ENCODE measurements around the gene PPP2R2D.
"Not testable (repeated sequence)": the region's sequence is repeated elsewhere in the genome, so short reads cannot be mapped to it uniquely, and the experiment has no call there.

The PPP2R2D gene

DNA sequence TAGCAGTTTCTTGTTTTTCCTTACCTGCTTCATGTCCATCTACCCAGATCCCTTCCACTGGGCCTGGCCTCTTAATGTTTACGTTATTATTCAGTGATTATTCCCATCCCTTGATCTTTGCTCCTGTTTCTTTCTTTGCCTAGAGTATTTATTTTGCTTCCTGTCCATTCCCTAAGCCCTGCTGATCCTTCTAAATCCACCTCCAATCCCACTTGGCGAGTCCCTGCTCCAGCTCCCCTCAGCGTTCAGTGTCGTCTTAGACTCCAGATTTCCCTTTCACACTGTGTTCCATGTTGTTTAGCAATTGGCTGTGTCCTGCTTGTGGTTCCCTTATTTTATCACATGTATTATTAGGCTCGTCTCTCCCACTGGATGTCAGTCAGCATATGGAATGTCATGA lies 7.3 kb downstream of the PPP2R2D start:
- no peak for DNase-seq (ENCODE audit: low read depth)

DNA sequence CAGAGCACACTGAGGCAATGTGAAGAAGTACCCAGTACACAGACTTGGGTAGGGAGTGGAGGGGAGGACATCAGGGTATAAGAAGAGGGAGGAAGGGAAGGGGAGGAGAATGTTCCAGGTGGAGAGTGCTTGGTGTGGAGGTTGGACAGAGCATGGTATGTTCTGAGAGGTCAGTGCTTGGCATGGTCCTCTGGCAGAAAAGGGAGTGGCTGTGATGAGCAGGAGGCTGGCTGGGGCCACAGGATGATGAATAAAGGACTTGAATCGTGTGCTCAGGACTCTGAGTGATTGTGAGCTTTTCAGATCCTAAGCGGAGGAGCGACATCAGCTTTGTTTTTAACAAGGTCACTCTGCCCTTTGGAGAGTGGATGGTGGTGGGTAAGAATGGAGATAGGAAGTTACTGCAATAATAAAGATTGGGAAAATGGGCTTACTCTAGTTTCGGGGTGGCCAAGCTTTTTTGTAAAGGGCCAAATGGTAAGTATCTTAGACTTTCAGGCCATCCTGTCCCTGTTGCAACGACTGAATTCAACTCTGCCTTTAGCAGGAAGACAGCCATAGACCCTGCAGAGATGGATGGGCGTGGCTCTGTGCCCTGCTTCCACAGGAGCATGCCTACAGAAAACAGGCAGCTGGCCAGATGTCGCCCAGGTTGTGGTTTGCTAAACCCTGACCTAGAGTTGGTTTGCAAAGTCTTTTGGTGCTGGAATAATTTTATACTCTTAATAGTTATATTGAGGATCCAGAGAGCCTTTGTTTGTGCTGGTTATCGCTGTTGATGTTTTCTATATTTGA lies 8.4 kb downstream of the PPP2R2D start:
- no peak for DNase-seq (ENCODE audit: low read depth)

DNA sequence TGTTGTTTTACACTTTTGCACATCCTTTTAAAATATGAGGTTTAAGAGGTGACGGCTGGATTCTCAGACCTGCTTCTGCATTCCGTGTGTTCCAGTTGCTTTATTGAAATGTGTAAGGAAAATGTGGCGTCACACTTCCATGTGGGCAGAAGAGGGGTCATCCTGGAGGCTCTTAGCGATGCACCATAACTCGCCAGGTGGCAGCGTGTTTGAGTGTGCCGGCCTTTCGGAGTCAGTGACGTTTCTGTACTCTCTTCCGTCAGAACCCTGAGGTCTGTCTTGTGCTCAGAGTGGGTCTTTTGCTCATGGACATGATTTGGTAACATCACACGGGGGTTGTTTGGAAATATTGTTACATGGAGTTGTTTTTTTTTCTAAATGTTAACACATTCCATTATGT lies 9.1 kb downstream of the PPP2R2D start:
- DNase-seq (ENCODE audit: low read depth), result no peak

DNA sequence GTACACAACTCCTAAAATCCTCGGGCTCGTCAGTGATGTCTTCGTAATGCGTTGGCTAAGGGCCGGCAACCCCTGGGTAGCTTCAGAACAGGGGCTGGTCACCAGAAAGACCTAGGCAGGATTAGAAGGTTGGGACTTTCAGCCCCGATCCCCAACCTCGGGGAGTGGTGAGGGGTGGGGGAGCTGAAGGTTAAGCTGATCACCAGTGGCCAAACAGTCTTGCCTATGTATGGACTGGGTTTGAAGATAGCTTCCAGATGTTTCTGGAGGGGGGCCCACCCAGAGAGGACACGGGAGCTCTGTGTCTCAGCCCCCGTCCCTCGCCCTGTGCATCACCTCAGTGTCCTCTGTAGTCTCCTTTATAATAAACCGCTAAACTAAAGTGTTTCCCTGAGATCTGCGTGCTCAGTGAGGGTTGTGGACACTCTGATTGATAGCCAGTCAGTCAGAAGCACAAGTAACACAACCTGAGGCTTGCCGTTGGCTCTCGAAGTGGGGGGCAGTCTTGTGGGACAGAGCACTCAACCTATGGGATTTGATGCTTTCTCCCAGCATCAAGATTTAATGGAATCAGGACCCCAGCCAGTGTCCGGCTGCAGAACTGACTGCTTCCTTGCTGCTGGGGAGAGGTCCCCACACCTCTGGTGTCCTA lies 10.0 kb downstream of the PPP2R2D start:
- DNase-seq (ENCODE audit: low read depth), result no peak

DNA sequence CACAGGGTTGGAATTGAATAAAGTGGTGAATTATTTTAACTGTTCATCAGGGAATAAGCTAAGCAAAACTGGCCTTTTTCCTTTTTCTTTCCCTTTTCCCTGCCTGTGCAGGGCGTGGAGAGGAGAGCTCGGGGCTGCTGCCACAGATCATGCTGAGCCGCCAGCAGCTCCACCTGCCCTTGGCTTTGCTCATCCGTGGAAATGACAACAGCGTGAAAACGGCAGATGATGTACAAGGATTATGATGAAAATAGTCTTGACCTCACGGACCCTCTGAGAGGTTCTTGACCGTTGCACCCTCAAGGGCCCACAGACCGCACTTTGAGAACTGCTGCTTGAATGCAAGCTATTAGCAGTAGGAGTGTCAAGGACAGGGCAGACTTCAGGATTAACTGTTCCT lies 10.6 kb downstream of the PPP2R2D start:
- DNase-seq (ENCODE audit: low read depth), result no peak

DNA sequence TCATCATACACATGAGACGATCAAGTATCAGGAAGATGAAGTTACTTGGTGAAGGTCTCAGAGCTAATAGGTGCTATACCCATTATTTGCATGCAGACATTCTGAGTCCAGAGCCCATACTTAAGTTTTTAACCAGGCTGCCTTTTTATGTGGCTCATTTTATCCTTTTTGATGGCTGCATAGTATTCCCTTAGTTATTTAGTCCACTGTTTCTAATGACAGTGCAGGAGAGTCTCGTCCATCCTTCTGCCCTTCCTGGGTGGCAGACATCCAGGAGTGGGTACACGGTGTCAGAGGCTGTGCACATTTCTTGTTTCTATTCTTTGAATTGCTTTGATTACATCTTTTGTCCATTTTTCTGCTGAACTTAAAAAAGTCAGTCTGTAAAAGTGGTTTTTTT lies 11.8 kb downstream of the PPP2R2D start:
- no peak for DNase-seq (ENCODE audit: low read depth)

DNA sequence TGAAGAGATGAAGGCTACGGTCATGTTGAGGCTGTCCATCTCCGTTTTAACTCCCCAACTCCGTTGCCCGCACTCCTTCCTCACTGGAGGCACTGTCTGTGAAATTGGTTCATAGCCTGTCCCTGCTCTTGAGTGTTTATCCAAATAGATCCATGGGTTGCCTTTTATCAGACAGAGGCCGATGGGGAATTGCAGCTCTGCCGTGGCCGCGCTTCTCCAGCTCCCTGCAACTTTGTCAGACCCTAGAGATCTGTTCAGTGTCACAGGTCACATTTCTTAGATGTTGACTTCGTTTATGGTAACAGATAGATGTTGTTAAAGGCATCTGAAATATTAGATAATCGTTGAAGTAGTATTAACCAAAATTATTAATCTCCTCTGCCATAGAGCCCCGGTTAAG lies 14.7 kb downstream of the PPP2R2D start:
- DNase-seq (ENCODE audit: low read depth), result no peak

DNA sequence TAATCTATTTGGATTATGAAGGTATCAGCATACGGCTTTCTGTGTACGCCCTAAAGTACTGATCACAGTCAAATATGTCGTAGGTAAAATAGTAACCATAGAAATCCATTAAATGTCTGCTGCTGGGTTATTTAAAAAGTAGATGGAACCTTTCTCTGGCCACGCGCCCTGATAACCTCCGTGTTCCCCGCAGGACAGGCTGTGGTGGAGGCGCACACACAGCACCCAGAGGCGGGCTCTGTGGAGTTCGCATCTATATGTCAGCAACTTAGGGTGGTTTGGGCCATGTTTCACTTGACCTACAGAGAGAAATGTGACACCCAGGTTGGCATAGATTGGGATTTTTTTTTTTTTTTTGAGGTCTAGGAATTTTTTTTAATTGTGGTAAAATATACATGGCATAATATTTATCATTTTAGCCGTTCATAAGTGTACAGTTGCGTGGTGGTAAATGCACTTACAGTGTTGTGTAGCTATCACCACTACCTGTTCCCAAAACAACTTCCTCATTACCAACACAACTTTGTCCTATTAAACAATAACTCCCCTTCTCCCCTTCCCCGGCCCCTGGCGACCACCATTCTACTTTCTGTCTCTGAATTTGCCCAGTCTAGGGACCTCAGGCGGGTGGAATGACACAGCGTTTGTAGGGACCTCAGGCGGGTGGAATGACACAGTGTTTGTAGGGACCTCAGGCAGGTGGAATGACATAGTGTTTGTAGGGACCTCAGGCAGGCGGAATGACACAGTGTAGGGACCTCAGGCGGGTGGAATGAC lies 15.4 kb downstream of the PPP2R2D start:
- no peak for DNase-seq (ENCODE audit: low read depth)

DNA sequence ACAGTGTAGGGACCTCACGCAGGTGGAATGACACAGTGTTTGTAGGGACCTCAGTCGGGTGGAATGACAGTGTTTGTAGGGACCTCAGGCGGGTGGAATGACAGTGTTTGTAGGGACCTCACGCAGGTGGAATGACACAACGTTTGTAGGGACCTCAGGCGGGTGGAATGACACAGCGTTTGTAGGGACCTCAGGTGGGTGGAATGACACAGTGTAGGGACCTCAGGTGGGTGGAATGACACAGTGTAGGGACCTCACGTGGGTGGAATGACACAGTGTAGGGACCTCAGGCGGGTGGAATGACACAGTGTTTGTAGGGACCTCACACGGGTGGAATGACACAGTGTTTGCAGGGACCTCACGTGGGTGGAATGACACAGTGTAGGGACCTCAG lies 16.0 kb downstream of the PPP2R2D start:
- DNase-seq (ENCODE audit: low read depth), result not testable (repeated sequence)

DNA sequence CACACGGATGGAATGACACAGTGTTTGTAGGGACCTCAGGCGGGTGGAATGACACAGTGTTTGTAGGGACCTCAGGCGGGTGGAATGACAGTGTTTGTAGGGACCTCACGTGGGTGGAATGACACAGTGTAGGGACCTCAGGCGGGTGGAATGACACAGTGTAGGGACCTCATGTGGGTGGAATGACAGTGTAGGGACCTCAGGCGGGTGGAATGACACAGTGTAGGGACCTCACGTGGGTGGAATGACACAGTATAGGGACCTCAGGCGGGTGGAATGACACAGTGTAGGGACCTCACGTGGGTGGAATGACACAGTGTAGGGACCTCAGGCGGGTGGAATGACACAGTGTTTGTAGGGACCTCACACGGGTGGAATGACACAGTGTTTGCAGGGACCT lies 16.7 kb downstream of the PPP2R2D start:
- DNase-seq (ENCODE audit: low read depth), result not testable (repeated sequence)

DNA sequence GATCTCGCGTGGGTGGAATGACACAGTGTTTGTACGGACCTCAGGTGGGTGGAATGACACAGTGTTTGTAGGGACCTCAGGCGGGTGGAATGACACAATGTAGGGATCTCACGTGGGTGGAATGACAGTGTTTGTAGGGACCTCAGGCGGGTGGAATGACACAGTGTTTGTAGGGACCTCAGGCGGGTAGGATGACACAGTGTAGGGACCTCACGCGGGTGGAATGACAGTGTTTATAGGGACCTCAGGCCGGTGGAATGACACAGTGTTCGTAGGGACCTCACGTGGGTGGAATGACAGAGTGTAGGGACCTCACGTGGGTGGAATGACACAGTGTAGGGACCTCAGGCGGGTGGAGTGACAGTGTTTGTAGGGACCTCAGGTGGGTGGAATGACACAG lies 18.7 kb downstream of the PPP2R2D start:
- DNase-seq (ENCODE audit: low read depth), result not testable (repeated sequence)

DNA sequence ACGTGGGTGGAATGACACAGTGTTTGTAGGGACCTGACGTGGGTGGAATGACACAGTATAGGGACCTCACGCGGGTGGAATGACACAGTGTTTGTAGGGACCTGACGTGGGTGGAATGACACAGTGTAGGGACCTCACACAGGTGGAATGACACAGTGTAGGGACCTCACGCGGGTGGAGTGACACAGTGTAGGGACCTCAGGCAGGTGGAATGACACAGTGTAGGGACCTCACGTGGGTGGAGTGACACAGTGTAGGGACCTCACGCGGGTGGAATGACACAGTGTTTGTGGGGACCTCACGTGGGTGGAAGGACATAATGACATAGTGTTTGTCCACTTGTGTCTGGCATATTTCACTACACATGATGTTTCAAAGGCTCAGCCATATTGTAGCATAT lies 19.3 kb downstream of the PPP2R2D start:
- DNase-seq (ENCODE audit: low read depth), result no peak

DNA sequence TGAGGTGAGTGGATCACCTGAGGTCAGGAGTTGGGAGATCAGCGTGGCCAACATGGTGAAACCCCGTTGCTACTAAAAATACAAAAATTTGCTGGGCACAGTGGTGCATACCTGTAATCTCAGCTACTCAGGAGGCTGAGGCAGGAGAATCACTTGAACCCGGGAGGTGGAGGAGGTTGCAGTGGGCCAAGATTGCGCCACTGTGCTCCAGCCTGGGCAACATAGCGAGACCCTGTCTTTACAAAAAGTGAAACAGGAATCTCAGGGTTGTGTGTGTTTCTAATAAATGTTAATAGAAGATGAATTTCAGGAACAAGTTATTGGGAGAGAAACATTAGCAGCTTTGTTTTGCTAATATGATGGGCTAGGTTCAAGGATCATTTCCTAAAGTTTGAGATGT lies 19.9 kb downstream of the PPP2R2D start:
- DNase-seq (ENCODE audit: low read depth), result no peak

DNA sequence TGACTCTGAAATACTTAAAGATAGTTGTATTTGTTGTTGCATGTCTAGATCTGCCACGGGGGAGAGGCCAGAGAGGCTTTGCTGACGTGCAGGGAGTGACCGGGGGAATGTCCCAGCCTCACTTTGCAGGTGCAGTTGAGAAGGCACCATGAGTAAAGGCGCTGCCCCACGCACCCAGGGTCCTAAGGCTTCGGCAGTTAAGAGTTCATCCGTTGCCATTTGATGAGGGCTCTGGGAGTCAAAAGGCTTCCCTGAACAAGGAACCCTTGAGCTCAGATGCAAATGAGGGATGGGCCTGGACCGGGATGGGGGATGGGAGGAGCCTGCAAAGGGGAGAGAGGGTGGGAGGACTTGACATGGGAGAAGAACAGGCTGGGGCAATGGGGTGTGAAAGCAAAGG lies 20.4 kb downstream of the PPP2R2D start:
- DNase-seq (ENCODE audit: low read depth), result no peak

DNA sequence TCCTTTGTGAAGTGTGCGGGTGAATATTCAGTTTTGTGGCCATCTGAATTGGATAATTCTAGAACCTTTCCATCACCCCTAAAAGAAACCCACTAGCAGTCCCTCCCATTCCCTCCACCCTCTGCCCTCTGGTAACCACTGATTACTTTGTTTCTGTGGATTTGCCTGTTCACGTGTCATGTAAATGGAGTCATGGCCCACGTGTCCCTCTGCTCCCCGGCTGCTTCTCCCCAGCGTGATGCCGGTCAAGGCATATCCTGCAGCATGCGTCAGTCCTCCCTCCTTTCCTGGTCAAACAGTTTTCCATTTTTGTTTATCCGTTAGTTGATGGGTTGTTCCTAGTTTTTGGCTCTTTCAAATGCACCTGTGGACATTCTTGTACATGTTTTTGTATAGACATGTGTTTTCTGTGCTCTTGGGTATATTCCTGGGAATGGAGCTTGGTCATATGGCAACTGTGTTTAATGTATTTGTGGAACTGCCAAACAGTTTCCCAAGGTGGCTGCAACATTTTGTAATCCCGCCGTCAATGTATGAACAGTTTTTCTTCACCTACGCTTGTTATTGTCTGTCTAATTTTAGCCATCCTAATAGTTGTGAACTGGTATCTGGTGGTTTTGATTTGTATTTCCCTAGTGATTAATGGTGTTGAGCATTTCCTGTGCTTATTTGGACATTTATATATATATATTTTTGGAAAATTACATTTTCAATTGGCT lies 22.4 kb downstream of the PPP2R2D start:
- no peak for DNase-seq (ENCODE audit: low read depth)

DNA sequence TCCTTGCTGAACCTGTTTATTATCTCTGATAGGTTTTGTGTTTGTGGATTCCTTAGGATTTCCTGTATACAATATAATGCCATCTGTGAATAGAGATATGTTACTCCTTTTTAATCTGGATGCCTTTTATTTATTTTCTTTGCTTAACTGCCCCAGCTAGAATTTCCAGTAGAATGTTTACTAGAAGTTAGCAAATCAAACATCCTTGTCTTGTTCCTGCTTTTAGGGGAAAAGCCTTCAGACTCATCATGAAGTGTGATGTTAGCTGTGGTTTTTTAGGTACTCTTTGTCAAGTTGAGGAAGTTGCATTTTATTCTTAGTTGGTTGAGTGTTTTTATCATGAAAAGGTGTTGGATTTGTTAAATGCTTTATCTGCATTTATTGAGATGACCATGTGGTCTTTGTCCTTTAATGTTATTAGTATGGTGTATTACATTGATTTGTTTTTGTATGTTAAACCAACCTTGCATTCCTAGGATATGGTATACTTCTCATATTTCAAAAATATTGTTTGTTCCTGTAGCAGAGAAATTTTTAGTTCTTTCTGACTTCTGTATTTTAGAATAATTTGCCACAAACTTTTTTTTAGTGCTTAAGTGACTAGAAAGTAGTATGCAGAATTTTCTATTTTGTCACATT lies 24.3 kb downstream of the PPP2R2D start:
- no peak for DNase-seq (ENCODE audit: low read depth)

DNA sequence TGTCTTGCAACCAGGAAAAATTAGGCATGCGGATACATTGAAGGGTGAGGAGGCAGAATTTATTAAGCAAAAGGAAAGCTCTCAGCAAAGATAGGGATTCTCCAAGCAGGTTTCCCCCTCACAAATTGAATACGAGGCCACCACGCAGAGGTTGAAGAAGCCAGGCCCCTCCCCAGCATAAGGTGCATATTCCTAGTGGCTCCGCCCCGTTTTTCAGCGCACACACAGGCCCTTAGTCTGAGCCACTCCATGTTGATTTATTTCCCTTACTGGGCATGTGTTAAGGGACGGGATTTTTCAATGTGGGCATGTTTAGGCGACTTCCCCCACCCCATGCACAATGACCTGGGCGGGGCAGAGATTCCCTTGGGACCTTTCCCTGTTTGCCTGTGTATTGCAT lies 24.9 kb downstream of the PPP2R2D start:
- DNase-seq (ENCODE audit: low read depth), result no peak

DNA sequence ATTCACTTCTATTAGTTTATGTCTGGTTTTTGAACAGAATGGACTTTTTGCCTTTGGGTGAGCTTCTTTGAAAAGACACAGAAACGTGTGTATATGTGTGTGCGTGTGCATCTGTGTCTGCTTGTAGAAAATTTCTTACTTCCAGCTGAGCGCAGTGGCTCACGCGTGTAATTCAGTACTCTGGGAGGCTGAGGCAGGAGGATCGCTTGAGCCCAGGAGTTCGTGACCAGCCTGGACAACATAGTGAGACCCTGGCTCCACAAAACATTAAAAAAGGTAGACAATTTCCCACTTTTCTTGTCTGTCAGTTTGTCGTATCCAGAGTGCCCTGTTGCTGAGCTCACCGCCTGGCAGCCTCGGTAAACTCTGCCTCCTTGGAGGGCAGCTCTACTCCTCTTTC lies 25.4 kb downstream of the PPP2R2D start:
- no peak for DNase-seq (ENCODE audit: low read depth)

DNA sequence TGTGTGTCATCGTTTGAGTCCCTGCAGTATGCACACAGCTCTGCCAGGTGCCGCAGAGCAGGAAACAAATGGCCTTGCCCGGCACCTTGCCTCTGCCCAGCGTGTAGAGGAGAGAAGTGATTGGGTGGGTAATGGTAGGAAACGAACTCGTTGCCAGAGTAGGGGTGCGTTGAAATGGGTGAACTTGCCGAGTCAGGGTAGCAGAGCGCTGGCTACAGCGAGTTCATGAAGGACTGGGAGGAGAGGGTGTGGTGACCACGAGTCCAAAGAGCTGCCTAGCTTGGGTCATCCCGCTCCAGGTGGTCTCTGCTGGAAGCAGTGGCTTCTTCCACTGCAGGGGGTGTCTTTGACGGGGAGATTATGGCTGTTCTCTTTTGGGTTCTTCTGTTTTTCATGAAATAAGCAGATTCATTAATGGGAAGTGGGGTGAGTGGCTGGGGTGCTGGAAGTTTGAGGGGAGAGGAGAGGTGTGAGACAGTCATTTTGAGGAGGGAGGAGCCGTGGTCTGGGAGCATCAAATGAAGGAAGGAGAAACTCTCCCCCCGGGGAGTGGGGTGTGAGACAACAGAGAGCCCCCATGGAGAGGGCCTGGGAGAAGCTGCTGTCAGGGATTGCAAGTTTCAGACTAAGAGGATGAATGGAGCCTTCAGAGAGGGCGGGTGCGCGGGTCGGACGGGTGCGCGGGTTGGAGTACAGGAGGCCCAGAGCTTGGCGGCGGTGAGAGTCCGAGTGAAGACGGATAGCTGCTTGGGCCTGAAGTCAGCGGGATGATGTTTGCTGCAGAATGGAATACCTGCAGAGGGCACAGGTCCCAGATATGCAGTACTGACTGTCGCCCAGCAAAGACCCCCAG lies 26.2 kb downstream of the PPP2R2D start:
- DNase-seq (ENCODE audit: low read depth), result no peak

DNA sequence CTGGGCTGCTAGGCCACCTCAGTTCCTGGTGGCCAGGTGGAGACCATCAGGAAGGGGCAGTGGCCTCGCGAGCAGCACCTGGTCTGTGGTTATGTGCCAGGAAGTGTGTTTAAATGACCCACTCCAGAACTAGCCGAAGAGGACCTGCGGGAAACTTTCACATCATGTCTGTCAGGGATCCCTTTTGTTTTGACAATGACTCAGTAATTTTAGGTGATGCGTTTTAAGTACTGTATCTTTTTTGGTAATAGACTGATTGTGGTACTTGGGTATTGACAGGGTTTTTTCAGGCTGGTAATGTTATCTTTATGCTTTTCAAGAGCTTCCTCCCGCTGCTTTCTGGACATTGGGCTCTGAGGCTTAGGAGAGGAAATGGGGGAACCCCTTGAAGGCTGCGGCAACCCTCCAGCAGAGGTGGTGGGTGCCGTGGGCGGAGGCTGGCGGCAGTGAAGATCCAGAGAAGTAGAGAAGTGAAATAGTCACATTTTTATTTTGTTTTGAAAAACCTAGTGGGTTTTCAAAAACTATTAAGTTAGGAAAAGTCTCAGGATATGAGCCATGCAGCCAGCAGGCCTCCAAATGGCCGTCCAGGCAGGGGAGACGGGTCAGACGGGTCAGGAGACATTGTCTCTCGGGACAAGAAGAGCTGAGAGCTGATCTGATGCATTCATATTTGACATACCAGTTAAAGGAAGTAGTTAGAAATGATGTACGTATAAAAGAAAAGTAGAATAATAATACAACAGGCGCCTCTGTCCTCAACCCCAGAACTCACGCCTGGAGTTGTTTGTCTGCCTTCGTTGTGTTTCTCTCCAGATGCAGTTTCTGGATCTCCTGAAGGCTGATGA lies 27.7 kb downstream of the PPP2R2D start:
- DNase-seq (ENCODE audit: low read depth), result no peak
